GM12865 (cell line): ENCODE data around the gene SNRNP40.

Experiments
- DNase-seq: peaks from one replicate; pipeline ENCODE4 v3.0.0; 2010; ENCODE audit warnings: low read depth
- H3K4me3 ChIP-seq: 2 replicates; pipeline ENCODE4 v1.5.1; 2011; ENCODE audit warnings: mild to moderate bottlenecking, low read depth, low read length, control low read depth
- CTCF ChIP-seq: IDR thresholded peaks from 2 replicates; pipeline ENCODE4 v1.5.1; 2011; ENCODE audit warnings: low read length, control low read depth, low read depth, inconsistent platforms; ENCODE audit not compliant: insufficient read depth; ENCODE audit errors: missing control alignments

The SNRNP40 gene

DNA sequence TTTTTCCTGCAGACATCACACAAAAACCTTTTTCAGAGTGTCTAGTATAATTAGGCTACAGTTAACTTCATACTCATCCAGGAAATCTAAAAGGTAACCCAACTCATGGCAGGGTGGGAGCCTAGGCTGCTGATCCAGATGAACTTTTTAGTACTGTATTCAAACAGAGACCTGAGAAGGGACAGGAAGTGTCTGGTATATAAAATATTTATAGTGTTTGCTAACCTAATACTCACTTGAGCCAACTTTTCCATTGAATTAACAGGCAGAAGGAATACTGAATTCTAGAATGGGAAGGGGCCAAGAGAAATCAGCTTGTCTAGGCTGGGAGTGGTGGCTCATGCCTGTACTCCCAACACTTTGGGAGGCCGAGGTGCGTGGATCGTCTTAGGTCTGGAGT is 34.7 kb downstream of the SNRNP40 start:
- no peak for TF ChIP-seq CTCF
- DNase-seq: no peak
- H3K4me3 ChIP-seq: no peak overlapping the region

DNA sequence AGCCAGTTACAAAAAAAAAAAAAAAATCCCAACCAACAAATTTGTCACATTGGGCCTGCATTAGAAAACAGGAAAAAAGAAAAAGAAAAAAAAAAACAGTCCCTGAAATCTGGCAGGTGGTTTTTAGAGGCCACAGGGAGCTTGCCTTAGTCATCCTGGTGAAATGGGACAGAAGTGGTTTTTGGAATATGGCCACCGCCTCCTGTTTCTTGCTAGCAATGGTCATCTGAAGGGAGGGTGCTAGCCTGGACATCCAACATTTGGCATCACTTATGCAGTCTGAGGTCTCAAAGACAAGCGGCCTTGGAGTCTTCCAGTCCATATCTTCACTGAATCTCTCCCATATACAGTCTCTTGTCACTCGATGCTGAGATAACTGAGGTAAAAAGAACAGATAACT is 36.8 kb downstream of the SNRNP40 start:
- DNase-seq: no peak
- TF ChIP-seq CTCF: no peak
- H3K4me3 ChIP-seq: no peak overlapping the region

DNA sequence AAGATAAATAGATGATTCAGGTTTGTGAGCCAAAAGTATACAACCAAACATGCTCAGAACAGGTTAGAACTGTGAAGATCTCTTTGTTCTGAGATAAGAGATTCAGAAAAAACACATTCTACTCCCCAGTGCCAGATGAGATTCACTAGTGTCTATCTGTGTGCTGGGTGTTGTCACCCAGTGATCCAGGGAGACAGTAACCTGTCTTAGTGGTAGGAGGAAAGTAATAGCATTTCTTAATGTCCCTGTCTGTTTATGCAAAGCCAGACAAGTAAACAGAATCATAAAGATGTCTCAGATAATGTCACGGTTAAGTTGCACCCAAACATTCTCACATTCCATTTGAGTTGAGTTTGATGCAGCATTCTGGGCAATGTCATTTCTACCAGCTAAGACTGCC is 38.0 kb downstream of the SNRNP40 start:
- no peak overlapping the region for H3K4me3 ChIP-seq
- no peak for TF ChIP-seq CTCF
- DNase-seq: no peak

- no peak for DNase-seq
- no peak for TF ChIP-seq CTCF
- H3K4me3 ChIP-seq: no peak overlapping the region
These were observed 39.4 kb downstream of the SNRNP40 start for GRCh38 chr1:31257213-31257612.

DNA sequence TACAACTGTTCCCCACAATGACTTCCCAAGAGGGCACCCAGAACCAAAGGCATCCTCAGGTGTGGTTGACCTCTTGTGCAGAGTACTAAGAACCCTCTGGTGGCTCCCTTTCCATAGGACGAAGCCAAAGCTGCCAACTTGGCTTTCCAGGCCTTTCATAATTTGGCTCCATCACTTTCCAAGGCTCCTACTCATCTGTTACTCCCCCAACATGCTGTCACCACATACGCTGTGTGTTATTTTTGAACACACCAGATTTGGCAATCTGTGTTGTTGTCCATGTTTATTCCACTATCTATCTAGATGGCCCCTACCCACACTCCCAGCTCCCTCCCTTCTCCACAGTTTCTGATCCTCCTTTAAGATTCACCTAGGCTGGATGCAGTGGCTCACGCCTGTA is 46.7 kb downstream of the SNRNP40 start:
- H3K4me3 ChIP-seq: no peak overlapping the region
- TF ChIP-seq CTCF: no peak
- DNase-seq: no peak

DNA sequence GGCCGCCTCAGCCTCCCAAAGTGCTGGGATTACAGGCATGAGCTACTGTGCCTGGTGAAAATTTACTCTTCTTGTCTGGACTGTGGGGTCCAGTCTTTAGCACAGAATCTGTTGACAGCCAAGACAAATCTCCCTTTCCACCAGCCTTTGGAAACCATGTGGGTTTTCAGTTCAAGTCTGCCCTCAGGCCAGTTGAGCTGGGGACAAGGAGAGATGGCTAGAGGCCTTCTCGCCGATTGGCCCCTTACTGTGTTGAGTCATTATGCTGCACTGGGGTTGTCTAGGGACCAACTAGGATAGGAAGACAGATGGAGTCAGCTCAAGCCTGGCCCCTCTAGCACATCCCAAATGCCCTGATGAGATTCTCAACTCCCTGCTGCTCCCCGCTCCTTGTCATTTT is 48.3 kb downstream of the SNRNP40 start:
- H3K4me3 ChIP-seq: no peak overlapping the region
- TF ChIP-seq CTCF: no peak
- no peak for DNase-seq

DNA sequence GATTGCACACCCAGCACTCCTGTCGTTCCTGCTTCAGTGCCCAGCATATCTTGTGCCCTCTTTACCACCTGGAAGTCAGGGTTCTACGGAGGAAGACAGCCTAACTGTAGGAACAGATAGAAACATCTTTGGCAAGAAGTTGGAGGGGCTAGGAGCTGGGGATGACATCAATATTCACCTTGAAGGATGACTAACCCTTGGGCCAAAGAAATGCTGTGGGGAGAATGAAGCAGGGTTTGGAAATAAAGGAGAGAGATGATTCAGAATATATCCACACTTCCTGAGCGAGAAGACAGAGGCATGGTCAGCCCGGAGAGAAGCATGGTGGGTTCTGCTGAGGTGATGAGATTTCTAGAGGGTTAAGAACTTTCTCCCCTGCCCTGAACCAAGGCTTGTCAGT is 52.3 kb downstream of the SNRNP40 start:
- no peak for DNase-seq
- TF ChIP-seq CTCF: no peak
- H3K4me3 ChIP-seq: no peak overlapping the region
